Gastroesophageal sphincter (tissue), 3 donors: ENCODE data around the gene IL22RA1.

Experiments used
- POLR2A ChIP-seq, 2 donors: fragments of 450-650 bp; IDR thresholded peaks; one replicate each; pipeline ENCODE4 v1.6.1; 2017; ENCODE audit warnings: antibody characterized with exemption in 2 of 2, mild to moderate bottlenecking in 2 of 2, moderate library complexity in 1 of 2
- POLR2AphosphoS5 ChIP-seq: sonication (generic); formaldehyde crosslinking; IDR thresholded peaks from one replicate; pipeline ENCODE4 v1.6.1; 2017; ENCODE audit warnings: antibody characterized with exemption
- TF ChIP-seq, protein P1 (sequence below), 4 experiments: fragments of 200-600 bp in 2 of 4; fragments of 450-650 bp in 2 of 4; sonication (generic) in 1 of 4; IDR thresholded peaks; one replicate each; pipeline ENCODE4 v1.5.1; 2017 to 2019; ENCODE audit warnings: antibody characterized with exemption in 4 of 4, mild to moderate bottlenecking in 2 of 4, moderate library complexity in 2 of 4

DNA sequence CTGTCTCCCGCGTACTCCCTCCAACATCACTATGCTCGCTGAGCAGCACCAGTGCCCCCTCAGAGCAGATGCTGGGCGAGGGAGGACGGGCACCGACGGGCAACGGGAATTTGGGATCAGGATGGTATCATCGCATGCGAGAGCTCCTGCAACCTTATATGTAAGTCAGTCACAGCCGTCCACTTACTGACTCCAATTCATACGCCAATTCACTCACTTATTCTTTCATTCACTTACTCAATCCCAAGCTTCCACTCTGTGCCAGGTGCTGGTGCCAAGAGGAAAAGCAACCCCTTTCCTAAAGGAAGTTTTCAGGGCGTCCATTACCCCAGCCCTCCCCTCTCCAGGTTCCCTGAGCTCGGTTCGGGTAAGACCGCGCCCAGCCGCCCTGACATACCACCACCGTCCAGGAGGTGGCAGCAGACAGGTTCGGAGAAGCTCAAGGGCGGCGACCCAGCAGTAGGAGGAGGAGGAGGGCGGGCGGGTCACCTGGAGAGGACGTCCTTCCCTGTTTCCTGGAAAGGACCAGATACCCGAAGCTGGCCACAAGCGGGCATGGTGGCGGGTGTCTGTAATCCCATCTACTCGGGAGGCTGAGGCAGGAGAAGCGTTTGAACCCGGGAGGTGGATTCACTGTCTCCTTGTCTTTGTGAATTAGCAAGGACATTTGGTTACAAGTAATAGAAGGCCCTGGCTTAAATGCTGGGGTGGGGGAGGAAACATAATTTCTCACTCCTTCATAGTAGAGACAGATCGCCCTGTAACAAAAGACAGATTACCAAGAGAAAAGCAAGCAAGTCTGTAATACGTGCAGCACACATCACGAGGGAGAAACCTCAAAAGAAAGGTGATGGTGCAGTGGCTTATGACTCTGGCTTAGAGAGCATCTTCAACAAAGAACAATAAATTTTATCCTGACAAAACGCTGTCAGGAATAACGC is 7.6 kb upstream of the IL22RA1 start:
- TF ChIP-seq POLR2AphosphoS5 (no peak), POLR2A (IDR thresholded peaks at IDR 0.05) (no peak)
- TF ChIP-seq, protein P1, sequence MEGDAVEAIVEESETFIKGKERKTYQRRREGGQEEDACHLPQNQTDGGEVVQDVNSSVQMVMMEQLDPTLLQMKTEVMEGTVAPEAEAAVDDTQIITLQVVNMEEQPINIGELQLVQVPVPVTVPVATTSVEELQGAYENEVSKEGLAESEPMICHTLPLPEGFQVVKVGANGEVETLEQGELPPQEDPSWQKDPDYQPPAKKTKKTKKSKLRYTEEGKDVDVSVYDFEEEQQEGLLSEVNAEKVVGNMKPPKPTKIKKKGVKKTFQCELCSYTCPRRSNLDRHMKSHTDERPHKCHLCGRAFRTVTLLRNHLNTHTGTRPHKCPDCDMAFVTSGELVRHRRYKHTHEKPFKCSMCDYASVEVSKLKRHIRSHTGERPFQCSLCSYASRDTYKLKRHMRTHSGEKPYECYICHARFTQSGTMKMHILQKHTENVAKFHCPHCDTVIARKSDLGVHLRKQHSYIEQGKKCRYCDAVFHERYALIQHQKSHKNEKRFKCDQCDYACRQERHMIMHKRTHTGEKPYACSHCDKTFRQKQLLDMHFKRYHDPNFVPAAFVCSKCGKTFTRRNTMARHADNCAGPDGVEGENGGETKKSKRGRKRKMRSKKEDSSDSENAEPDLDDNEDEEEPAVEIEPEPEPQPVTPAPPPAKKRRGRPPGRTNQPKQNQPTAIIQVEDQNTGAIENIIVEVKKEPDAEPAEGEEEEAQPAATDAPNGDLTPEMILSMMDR (IDR thresholded peaks at IDR 0.05) = peak in 3 of 4 experiments; percentile 69 to 89 (median 87)
